SK-N-SH (cell line): ENCODE results near the gene HIPK2.

Experiments used
- EZH2phosphoT487 ChIP-seq: fragments of 200-600 bp; sonication (generic); IDR thresholded peaks from 2 replicates; pipeline ENCODE4 v1.6.1; 2017; ENCODE audit warnings: low read depth, mixed run types, mild to moderate bottlenecking, antibody characterized with exemption, moderate library complexity, borderline replicate concordance
- FOXM1 ChIP-seq: IDR thresholded peaks from 2 replicates; pipeline ENCODE4 v1.4.0; 2012; ENCODE audit warnings: low read depth, mild to moderate bottlenecking
- GABPA ChIP-seq: IDR thresholded peaks from 2 replicates; pipeline ENCODE4 v1.4.0; 2012; ENCODE audit warnings: low read depth, mild to moderate bottlenecking
- POLR2AphosphoS5 ChIP-seq: IDR thresholded peaks from 2 replicates; pipeline ENCODE4 v1.6.1; 2012; ENCODE audit warnings: low read depth, low read length
- RXRA ChIP-seq: IDR thresholded peaks from 2 replicates; pipeline ENCODE4 v1.4.0; 2012; ENCODE audit warnings: low read depth, mild to moderate bottlenecking, borderline replicate concordance
- TCF12 ChIP-seq: IDR thresholded peaks from 2 replicates; pipeline ENCODE4 v1.4.0; 2012
- TF ChIP-seq, protein P1 (sequence below): fragments of 200-600 bp; sonication (generic); IDR thresholded peaks from 2 replicates; pipeline ENCODE4 v1.6.1; 2017; ENCODE audit warnings: antibody characterized with exemption, mild to moderate bottlenecking, moderate library complexity

DNA sequence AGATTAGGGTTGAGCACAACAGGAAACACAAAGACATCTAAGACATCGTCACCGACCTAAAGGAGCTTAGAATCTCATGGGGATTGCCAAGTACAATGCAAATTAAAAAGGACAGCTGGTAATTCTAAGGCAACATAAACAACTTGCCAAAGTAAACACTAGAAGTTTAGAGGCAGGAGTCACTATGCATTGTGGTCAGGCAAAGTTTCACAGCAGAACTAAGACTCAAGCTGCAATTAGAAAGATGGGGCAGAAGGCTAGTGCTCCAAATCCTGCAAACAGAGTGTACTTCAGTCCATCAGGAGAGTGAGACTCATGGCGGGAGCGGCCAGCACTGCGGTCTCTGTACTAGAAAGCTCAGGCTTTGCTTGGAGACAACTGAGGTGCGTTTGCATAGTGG is 52.7 kb downstream of the HIPK2 start:
- TF ChIP-seq GABPA (no peak), POLR2AphosphoS5 (no peak), RXRA (no peak), FOXM1 (no peak), TCF12 (peak; percentile 43; the same call in 1 of the 2 replicates), EZH2phosphoT487 (no peak)
- TF ChIP-seq, protein P1, sequence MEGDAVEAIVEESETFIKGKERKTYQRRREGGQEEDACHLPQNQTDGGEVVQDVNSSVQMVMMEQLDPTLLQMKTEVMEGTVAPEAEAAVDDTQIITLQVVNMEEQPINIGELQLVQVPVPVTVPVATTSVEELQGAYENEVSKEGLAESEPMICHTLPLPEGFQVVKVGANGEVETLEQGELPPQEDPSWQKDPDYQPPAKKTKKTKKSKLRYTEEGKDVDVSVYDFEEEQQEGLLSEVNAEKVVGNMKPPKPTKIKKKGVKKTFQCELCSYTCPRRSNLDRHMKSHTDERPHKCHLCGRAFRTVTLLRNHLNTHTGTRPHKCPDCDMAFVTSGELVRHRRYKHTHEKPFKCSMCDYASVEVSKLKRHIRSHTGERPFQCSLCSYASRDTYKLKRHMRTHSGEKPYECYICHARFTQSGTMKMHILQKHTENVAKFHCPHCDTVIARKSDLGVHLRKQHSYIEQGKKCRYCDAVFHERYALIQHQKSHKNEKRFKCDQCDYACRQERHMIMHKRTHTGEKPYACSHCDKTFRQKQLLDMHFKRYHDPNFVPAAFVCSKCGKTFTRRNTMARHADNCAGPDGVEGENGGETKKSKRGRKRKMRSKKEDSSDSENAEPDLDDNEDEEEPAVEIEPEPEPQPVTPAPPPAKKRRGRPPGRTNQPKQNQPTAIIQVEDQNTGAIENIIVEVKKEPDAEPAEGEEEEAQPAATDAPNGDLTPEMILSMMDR: no peak
